Glomerular visceral epithelial cell (primary cell): Measurements from ENCODE around the gene RNF212.
A peak's percentile ranks its signal among the peaks of the same experiment; 100 is the strongest.
"Not testable (repeated sequence)": the region's sequence is repeated elsewhere in the genome, so short reads cannot be mapped to it uniquely, and the experiment has no call there.

Experiments used
- DNase-seq: peaks from one replicate; pipeline ENCODE4 v3.0.0-alpha.2; 2016; ENCODE audit errors: extremely low spot score

The RNF212 gene, protein sequence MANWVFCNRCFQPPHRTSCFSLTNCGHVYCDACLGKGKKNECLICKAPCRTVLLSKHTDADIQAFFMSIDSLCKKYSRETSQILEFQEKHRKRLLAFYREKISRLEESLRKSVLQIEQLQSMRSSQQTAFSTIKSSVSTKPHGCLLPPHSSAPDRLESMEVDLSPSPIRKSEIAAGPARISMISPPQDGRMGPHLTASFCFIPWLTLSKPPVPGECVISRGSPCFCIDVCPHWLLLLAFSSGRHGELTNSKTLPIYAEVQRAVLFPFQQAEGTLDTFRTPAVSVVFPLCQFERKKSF

DNA sequence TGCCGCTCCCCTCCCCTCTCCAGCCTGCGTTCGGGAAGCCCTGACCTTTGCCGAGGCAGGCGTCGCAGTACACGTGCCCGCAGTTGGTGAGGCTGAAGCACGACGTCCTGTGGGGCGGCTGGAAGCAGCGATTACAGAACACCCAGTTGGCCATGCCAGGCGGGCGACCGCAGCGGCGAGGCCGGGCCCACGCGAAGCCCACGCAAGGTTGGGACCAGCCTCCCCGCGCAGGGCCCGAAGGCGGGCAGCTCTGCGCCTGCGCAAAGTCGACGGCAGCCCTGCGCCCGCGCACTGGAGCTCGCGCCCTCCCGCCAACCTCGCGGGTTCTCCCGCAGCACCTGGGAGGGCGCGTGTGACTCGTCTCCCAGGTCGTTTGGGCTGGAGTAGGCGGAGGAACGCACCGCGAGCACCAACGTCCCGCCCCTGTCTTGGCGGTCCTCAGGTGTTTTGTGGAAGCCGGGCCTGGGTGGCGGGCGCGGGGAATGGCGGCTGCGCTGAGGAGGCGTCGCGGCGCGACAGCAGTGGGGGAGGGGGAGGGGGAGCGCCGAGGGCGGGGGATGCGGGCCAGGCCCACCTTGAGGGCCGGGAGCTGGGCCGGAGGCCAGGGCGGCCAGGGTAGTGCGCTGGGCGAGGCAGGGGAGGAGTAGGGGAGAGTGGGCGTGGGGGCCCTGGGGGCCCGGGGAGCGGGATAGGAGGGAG is at the start of gene RNF212:
RNF212 (minus strand) TSS at position 254 of the 699 bp plus-strand sequence; CDS start at position 154, 100 bp downstream.
- peak; percentile 18 for DNase-seq

DNA sequence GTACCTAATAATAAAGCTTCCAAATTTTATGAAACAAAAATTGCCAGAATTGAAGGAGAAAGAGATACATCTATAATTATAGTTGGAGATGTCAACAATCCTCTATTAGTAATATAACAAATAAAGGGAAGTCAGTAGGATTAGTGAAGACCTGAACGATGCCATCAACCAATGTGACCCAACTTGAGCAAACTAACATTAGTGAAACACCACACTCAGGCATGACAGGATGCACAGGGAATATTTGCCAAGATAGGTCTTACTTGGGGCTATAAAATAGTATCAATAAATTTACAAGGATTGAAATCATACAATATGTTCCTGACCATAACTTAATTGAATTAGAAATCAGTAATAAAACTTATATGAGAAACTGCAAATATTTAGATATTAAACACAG is 47.0 kb upstream of the RNF212 start:
- DNase-seq: no peak

DNA sequence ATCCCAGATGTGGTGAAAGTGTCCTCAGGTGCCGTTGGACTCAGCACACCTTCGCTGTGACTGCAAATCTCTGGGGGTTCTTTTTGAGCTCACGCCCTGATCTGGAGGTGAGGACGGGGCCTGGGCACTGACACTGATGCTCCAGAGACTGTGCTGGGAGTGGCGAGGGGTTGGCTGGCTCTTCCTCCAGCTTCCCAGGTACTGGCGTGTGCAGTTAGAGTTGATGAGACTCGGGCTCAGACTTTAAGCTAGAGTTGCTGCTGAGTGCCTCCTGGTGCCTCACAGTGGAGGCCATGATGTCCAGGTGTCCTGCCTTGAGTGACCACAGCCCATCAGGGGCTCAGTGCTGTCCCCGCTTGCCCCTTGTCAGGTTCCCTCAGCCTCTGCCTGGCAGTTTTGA is 42.7 kb upstream of the RNF212 start:
- no peak for DNase-seq

DNA sequence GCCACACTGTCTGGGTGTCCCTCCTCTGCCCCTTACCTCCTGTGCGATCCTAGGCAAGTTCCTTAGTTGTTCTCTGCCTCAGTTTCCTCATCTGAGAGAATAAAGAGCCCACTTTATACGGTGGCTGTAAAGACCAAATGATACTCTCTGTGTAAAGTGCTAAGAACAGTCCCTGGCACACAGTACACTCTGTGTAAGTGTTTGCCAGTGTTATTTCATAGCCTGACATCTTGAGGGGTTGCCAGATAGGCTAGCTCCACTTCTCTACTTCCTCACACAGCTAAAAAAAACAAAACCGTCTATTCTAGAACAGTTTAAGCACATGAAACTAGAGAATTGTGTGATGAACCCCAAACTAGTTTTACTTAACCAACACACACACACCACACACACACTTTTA is 42.0 kb upstream of the RNF212 start:
- DNase-seq: no peak

- no peak for DNase-seq
Measured at GRCh38 chr4:1154523-1155182, 41.3 kb upstream of the RNF212 start.

DNA sequence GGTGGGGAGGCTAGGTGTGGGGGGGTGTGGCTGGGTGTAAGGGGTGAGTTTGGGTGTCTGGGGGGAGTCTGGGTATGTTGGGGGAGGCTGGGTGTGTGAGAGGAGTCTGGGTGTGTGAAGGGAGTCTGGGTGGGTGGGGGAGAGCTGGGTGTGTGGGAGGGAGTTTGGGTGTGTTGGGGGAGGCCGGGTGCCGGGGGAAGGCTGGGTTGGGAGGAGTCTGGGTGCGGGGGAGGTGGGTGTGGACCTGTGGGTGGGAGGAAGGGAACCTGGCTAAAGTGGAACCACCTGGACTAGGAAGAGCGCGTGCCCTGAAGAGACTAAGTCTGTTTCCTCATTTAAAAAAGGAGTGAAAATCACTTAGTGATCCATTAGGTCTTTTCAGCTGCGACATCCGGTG is 40.8 kb upstream of the RNF212 start:
- DNase-seq: no peak

DNA sequence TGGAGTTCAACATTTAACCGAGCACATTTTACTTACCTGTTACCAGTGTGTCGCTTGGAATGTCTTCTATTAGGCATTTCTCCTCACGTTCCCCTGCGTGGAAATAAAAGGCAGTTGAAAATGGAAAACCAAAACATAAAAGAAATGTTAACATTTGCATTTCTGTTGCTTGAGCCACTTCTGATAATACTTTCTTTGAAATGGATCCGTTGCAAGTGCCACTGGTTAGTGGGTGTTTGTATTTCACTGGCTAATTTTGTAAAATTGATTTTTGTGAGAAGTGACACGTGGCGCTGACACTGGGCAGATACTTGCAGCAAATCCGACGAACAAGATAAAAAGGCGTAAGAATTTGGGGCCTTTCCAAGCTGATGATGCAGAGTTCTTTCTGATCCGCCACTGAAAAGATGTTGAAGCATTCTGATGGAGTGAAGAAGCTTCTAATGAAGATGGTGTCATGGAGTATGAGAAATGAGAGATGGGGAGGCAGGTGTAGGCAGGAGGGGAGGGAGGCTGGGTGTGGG is 40.3 kb upstream of the RNF212 start:
- DNase-seq: no peak

DNA sequence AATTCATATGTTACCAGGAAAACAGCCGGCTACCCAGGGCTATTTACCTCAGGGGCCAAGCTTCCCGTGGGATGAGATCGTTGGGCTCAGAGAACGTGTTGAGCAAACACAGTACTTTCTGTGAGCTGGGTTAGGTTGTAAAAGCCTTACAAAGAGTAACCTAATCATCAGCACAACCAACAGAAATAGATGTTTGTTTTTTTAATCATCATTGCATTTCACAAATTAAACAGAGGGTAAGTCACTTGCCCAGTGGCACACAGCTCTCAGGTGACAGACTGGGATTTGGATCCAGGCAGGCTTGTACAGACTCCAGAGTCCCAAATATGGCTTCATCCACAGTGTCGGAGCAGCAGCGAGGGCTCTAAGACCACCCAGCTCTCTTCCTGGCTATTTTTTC is 38.9 kb upstream of the RNF212 start:
- no peak for DNase-seq

- no peak for DNase-seq
Measured at GRCh38 chr4:1151541-1151940, 38.2 kb upstream of the RNF212 start.

DNA sequence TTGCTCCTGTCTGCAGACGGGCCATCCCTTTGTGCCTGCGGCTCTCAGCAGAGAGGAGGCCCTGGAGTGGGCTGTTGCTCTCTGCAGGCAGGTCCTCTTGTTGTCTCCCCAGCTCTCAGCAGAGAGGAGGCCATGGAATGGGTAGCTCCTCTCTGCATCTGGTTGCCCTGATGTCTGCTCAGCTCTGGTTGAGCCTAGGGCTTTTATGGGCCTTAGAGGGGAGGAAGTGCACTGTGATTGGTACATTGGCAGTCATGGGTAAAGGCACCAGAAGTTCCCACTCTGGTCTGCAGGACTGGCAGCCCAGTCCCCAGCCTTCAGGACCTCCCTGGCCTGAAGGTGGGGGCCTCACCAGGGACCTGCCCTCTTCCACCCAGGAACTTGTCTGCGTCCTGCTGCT is 37.5 kb upstream of the RNF212 start:
- DNase-seq: no peak

GRCh38 chr4:1139860-1140259 is 26.5 kb upstream of the RNF212 start:
- DNase-seq: no peak

DNA sequence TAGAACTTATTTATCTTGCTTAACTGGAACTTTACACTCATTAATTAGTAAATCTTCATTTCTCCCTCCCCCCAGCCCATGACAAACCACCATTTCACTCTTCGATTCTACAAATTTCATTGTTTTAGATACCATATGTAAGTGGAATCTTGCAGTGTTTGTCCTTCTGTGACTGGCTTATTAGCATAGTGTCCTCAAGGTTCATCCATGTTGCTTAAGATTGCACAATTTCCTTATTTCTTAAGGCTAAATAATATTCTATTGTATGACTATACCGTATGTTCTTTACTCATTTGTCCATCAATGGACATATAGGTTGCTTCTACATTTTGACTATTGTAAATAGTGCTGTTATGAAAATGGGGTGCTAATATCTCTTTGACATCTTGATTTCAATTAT is 24.5 kb upstream of the RNF212 start:
- DNase-seq: no peak

GRCh38 chr4:1137063-1137776 is 23.9 kb upstream of the RNF212 start:
- DNase-seq: no peak

- no peak for DNase-seq
Measured at GRCh38 chr4:1136048-1136447, 22.7 kb upstream of the RNF212 start.

GRCh38 chr4:1133033-1133432 is 19.7 kb upstream of the RNF212 start:
- no peak for DNase-seq

- peak; percentile 78 for DNase-seq
Measured at GRCh38 chr4:1130316-1131186, 17.2 kb upstream of the RNF212 start.

DNA sequence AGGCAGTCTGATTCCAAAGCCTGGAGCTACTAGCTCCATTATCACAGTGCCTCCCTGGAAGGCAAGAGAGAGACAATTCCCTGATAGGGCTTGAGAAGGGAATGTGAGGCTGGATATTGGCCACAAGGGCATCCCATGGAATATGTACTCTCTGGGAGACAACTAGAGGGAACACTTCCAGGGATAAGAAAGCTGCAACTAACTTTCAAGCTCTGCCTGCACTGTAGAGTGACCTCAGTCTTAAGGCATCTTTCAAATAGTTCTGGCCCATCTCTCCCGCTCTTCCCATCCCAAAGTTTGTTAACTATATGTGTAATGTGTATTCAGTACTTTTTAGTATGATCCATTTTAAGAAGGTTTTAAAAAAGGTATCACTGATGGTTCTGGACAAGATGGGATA is 13.1 kb upstream of the RNF212 start:
- peak; percentile 9 for DNase-seq

DNA sequence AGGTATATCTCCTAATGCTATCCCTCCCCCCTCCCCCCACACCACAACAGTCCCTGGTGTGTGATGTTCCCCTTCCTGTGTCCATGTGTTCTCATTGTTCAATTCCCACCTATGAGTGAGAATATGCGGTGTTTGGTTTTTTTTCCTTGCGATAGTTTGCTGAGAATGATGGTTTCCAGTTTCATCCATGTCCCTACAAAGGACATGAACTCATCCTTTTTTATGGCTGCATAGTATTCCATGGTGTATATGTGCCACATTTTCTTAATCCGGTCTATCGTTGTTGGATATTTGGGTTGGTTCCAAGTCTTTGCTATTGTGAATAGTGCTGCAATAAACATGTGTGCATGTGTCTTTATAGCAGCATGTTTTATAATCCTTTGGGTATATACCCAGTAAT is 12.1 kb upstream of the RNF212 start:
- DNase-seq: not testable (repeated sequence)

DNA sequence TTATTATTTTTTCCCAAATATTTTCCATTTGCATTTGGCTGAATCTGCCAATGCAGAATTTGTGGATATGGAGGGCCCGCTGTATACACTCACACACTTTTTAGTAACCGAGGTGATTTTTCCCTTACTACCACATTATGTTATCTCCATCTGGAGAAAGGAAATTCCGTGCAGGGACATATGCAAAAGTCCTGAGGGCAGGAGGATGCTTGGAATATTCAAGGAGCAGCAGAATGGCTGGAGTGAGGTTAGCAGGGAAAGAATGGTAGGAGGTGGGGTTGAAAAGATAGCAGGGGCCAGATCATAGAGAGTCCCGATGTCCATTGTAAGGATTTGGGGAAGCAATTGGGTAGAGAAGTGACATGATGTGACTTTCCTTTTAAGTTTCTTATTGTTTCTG is 11.5 kb upstream of the RNF212 start:
- DNase-seq: no peak

DNA sequence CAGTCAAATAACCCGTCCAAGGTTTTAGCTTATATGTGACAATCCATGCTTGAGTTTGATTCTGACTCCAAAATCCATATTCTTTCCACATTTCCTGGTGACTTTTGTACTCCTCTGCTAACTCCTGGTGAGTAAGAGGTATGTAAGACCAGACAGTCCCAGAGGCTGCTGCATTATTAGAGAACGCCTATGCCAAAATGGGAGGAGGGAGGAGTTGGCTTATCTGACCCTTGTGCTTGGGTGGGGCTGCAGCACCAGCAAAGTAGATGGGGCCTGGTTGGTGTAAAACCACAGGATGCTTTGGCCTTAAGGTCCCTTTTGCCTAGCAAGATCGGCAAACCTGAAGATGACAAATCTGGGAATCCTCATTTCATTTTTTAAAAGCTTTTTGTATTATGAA is 9.1 kb upstream of the RNF212 start:
- no peak for DNase-seq

DNA sequence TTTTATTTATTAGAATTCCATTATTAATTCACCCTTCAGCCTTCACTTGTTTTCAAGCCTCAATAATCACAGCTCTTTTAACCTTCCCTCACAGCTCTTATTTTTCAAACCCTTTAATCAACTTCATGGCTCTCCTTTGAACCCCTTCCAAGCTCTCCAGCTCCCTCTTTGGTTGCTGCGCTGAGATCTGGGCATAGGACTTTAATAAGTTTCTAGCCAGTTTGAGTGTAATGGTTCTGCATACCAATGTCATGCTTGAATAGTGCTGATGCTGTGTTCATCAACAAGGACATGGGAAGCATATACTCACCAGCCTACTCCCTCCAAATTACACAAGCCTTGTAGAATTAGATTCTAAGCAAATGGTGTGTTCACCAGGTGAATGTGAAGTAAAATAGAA is 3.5 kb upstream of the RNF212 start:
- DNase-seq: peak; percentile 29
